GM21786 (cell line): ENCODE data around the gene RADIL.
"Not testable (repeated sequence)": the region's sequence is repeated elsewhere in the genome, so short reads cannot be mapped to it uniquely, and the experiment has no call there.

Experiments used
- ATAC-seq: cut with Tn5 transposase; IDR thresholded peaks from one replicate; pipeline ENCODE4 v1.9.1; 2021; ENCODE audit not compliant: unreplicated experiment

RADIL gene

DNA sequence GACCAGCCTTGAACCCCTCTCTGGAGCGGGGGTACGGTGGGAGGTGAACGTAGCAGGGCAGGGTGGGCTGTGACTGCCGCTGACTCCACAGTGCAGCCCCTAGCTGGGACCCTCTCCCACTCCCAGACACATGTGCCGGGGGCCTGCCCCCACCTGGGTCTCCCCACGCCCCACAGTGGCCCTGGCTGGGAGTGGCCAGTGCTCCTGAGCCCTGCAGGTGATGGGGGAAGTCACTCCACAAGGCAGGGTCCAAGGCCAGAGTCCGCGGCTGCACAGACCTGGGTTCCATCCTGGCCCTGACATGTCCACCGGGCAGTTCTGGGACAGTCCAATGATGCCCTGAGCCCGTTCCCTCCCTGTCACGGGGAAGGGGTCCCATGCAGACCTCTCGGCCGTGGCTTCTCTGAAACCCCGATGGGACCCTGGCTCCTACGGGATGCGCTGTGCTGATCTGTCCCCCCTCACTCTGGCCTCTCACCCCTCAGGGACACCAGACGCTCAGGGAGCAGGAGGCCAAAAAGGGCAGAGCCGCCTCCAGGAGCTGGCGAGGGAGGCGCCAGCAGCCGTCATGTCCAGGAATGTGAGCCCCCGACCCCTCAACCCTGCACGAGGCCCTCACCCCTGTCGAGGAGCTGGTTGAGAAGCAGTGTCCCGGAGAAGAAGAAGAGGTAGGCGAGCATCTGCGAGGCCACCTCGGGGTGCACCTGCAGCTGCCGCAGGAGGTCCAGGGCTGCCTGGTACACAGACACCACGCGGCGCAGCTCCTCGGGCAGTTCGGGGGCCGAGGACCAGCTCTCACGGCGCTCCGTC lies 67.7 kb downstream of the RADIL start:
- no peak for ATAC-seq

DNA sequence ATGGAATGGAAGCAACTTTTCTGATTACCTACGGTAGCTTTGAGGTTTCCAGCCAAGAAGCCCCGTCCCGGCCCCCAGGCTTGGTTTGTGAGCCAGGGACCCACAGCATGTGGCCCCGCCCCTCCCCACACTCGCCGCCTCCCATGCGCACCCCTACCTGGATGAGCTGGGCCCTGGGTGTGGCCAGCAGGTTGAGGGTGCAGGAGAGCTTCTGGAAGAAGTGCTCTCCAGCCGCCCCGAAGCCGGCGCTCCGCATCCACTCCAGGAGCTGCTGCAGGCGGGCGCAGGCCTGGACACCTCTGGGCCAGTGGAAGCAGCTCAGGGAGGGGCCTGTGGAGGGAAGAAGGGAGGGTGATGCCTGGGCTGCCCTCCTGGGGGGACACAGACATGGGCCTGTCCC lies 68.4 kb downstream of the RADIL start:
- no peak for ATAC-seq

GRCh38 chr7:4814433-4814832 lies 69.1 kb downstream of the RADIL start:
- no peak for ATAC-seq

DNA sequence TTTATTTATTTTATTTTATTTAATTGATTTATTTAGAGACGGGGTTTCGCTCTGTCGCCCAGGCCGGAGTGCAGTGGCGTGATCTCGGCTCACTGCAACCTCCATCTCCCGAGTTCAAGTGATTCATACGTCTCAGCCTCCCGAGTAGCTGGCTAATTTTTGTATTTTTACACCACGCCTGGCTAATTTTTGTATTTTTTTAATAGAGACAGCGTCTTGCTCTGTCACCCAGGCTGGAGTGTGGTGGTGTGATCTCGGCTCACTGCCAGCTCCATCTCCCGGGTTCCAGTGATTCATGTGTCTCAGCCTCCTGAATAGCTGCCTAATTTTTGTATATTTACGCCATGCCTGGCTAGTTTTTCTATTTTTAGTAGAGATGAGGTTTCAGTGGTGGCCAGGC lies 73.8 kb downstream of the RADIL start:
- no peak for ATAC-seq

GRCh38 chr7:4809091-4809591 lies 74.4 kb downstream of the RADIL start:
- ATAC-seq = no peak

DNA sequence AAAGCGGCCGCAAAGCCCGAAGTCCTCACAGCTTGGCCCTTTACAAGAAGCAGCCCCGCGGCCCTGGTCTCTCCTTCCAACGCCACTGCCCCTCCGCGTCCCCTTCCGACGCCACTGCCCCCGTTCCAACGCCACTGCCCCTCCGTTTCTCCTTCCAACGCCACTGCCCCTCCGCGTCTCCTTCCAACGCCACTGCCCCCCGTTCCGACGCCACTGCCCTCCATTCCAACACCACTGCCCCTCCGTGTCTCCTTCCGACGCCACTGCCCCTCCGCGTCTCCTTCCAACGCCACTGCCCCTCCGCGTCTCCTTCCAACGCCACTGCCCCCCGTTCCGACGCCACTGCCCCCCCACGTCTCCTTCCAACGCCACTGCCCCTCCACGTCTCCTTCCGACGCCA lies 75.0 kb downstream of the RADIL start:
- ATAC-seq = no peak

- ATAC-seq = no peak
These were observed 75.5 kb downstream of the RADIL start for GRCh38 chr7:4808026-4808425.

GRCh38 chr7:4807598-4808016 lies 75.9 kb downstream of the RADIL start:
- no peak for ATAC-seq

DNA sequence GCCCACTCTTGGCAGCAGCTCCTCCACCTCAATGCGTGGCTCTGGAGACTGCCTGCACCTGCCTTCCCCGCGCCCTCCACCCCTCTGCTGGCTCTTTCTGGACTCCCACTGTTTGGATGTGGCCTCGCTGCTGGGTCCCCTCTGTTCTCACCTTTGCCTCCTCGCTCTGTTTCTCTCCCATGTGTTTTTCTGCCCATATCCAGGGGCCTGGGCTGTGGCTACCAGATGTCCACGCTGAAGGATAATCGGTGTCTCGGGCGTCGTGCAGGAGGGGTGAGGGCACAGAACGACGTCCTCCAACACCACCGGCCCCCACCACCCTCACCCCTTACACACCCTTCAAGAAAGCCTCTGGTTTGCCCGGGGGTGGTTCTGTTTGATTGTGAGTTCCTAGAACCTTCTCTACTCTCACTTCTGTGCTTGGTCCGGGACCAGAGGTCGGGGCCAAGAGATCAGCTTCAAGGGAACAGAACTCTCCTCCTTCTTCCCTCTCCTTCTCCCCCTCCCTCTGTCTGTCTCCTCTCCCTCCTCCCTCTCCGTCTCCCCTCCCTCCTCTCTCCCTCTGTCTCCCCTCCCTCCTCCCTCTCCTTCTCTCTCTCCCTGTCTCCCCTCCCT lies 76.4 kb downstream of the RADIL start:
- no peak for ATAC-seq

DNA sequence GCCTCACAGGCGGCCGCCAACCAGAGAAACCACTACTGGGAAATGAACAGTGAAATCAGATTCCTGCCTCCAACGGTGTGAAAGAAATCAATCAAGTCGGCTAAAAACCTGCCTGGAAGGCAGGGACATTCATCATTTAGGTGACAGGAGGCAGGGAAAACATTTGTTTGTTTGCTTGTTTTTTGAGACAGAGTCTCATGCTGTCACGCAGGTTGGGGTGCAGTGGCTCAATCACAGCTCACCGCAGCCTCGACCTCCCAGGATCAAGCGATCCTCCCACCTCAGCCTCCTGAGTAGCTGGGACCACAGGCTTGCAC lies 77.6 kb downstream of the RADIL start:
- no peak for ATAC-seq

DNA sequence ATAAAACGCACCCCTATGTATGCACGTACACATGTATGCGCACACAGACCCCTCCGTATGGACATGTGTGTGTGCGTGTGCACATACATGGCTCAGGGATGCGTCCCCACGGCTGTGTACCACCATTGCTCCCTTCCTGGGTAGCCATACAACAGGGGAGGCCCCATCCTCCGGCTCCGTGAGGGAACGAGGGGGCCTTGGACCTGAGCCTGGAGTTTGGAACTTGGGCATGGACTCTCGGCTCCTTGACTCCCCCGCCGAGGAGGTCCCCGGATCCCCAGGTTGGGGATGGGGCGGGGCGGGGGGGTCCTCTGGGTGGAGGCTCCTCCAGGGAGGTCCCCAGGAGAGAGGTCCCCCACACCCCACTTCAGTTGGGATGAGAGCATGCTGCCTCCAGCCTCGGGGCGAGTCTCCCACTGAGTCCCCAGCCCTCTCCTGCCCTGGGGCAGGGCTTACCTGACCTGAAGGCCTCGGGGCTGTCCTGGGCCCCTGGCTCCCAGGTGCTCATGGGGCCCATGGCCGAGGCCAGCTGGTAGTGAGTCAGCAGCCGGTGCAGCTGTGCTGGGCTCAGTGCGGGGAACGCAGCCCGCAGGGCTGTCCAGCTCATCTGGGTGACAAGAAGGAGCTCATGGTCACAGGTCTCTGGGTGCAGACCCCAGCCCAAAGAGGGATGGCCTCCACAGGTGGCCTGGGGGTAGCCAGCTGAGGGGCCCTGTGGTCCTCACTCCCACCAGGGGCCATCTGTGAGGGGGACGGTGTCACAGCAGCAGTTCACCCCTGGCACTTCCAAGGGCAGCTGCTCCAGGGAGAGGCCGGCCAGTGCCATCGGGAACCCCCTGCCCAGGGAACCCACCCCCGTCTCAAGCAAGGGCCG lies 78.2 kb downstream of the RADIL start:
- ATAC-seq = no peak

- ATAC-seq = no peak
These were observed 79.9 kb downstream of the RADIL start for GRCh38 chr7:4803397-4804241.

DNA sequence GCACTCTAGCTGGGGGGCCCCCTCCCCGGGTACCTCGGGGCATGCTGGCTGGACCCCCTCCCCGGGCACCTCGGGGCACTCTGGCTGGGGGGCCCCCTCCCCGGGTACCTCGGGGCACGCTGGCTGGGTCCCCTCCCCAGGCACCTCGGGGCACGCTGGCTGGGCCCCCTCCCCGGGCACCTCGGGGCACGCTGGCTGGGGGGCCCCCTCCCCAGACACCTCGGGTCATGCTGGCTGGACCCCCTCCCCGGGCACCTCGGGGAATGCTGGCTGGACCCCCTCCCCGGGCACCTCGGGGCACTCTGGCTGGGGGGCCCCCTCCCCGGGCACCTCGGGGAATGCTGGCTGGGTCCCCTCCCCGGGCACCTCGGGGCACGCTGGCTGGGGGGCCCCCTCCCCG lies 80.9 kb downstream of the RADIL start:
- ATAC-seq = not testable (repeated sequence)

DNA sequence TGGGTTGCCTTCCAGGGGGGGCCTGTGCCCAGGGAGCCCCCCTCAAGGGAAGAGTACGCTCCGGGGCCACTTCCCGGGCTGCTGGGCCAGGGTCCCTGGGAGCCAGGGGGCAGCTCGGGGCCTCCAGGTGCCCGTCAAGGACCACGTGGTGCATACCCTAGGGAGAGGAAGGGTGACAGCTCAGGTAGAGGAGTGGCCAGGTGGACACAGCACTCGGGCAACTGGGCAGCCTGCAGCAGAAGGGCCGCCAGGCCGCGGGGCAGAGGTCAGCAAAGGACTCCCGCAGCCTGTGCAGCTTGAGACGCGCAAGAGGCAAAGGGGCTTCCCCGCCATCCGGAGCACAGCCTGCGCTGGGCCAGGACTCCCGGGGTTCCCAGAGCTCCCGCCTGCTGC lies 81.7 kb downstream of the RADIL start:
- no peak for ATAC-seq

GRCh38 chr7:4800926-4801838 lies 82.3 kb downstream of the RADIL start:
- no peak for ATAC-seq

DNA sequence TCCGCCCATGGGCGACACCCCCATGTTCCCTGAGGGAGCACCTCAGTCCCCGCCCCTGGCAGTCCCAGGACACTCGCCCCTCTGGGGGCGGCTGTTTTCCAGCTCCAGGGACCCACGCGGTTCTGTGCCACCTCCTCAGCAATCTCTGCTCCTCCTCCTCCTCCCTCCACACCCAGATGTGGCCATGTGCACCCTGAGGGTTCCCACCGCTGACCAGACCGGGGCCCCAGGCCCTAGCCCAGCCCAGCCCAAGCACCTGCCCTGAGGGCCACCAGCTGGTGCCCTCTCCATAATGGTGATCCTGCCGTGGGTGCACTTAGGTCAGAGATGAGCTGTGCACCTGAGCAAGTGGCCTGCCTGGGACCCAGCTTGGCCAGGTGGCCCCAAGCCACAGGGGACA lies 83.0 kb downstream of the RADIL start:
- no peak for ATAC-seq

DNA sequence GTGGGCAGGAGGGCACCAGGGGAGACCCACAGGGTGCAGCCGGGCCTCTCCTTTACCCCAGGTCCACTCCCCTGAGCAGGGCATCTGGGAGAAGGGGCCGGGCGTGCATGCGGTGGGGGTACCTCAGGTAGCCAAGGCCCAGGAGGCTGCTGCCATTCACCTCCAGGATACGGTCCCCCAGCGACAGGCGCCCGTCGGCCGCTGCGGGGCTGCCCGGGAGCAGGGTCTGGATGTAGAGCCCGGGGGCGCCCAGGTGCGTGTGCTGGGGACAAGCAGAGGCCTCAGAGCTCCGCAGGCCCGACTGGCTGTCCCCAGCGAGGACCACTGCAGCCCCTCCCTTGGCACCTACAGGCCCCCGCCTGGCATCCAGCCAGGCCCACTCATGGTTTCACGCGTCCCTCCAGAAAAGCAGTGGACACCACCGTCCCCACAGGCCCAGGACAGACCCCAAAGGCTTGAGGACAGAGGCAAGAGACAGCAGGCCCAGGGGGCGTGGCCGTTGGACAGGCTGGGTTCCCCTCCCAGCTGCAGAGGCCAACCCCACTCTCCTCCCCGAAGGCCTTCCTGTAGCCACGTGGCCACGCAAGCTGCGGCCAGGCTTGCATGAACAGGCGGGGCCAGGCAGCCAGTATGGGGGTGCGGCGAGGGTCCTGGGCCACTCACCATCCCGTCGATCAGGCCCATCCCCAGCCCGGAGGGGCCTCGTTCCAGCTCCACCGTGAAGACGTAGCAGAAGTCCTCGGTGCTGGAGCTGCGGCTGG lies 83.8 kb downstream of the RADIL start:
- ATAC-seq = no peak

GRCh38 chr7:4798706-4799235 lies 84.7 kb downstream of the RADIL start:
- no peak for ATAC-seq
